ENCODE results near the gene ZNF385A. TPM values are rescaled to one million over a fixed set of nuclear protein-coding genes. Genes with fewer than 3 reads are reported as not detected.

The ZNF385A gene
- total and polyA plus RNA-seq, 2 of the 4 experiments (the other 2 are of a cell fraction) = 0.36 to 2.5 TPM

DNA sequence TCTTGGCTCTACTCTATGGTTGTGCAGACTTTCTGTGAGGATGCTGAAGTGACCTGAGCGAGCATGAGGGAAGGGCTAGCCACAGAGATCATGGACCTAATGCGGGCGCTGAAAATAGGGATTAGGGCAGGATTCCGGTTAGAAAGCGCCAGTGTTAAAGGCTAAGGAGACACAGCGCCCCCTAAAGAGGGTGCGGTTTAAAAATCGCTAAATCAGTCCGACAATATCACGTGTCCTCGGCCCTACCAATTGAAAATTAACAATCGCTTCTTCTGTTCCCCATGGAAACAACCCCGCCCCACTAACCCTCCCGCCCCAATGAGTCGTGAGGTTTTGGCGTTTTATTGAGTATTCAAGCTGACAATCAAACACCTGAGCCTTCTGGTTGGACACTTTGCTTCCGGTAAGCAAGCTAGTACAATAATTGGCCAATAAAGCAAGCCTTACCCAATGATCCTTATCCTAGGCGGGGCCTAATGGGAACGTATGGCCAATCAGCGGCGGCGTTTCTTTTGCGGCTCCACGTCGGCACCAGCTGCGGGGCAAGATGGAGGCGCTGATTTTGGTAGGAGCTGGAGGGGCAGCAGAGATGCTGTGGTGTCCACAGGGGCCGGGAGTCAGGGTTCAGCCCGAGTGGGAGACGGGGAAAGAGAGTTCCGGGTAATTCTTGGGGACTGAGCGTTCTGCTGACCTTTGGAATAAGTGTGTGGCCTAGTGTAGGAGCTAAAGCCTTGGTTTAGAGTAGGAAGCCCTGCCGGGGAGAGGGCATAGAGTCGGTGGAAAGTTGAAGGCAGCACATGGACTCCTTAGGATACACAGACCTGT is 59.7 kb downstream of the ZNF385A start, which contains the start of gene COPZ1 (continued):
- TF ChIP-seq, protein P1, sequence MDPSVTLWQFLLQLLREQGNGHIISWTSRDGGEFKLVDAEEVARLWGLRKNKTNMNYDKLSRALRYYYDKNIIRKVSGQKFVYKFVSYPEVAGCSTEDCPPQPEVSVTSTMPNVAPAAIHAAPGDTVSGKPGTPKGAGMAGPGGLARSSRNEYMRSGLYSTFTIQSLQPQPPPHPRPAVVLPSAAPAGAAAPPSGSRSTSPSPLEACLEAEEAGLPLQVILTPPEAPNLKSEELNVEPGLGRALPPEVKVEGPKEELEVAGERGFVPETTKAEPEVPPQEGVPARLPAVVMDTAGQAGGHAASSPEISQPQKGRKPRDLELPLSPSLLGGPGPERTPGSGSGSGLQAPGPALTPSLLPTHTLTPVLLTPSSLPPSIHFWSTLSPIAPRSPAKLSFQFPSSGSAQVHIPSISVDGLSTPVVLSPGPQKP (IDR thresholded peaks at IDR 0.05; ENCODE audit: borderline replicate concordance, low read depth, low read length) = no peak
- no peak for TF ChIP-seq NFE2L2 (IDR thresholded peaks at IDR 0.05; ENCODE audit: low read depth, low read length)
- TF ChIP-seq MAFK (IDR thresholded peaks at IDR 0.05; ENCODE audit: low read depth, low read length) = no peak

DNA sequence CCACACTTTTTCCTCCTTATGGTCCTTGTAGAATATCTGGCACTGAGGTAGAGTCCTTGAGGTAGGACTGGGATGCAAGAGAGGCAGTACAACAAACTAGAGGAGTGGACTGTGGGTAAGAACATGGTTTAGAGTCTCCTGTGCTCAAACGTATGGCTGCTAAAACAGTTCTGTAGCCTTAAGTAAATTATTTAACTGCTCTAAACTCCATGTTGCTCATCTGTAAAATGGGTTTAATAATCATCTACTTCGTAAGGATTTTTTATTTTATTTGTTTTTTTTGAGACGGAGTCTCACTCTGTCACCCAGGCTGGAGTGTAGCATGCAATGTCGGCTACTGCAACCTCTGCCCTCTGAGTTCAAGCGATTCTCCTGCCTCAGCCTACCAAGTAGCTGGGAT is 63.2 kb downstream of the ZNF385A start:
- H2BK20ac ChIP-seq (ENCODE audit: low read depth, low read length) = no peak overlapping the region
- no peak overlapping the region for H3K56ac ChIP-seq (ENCODE audit: extremely low read depth, insufficient read depth, low read length)
- no peaks in the 10 kb centered on the region for H4K20me1 ChIP-seq (ENCODE audit: insufficient read depth, low read length)
- H3K4me2 ChIP-seq (ENCODE audit: low read depth, low read length) = no peak overlapping the region
- peaks cover 2% of the 10 kb centered on the region; the same call in 1 of the 2 replicates for H3K27me3 ChIP-seq (ENCODE audit: control insufficient read depth, insufficient read depth, low read length)
- H2AK5ac ChIP-seq (ENCODE audit: low read depth, low read length) = no peak overlapping the region
- 40% methylated on average over 1 of the region's 5 CpGs; no CpG with 5 or more reads in 1 of the 2 experiments for WGBS, 2 experiments (ENCODE audit: extremely low coverage in 2 of 2, insufficient read length in 1 of 2)
- in situ Hi-C loops (cut with MboI; ENCODE audit: low sequenced_read_pairs) (no loop called here), intact Hi-C loops (cut with micrococcal nuclease) (no loop called here), dilution Hi-C loops (cut with HindIII; ENCODE audit: low sequenced_read_pairs, unreplicated experiment) (no loop called here)
- 0 out of 2 replicates have a peak, but pooled peaks cover 3% of the 10 kb centered on the region for H3K9me1 ChIP-seq (ENCODE audit: insufficient read depth, low read length)
- H2AK9ac ChIP-seq (replicated peaks; ENCODE audit: low read depth, low read length, poor library complexity) = no peak overlapping the region
- peaks cover 3 to 10% of the 10 kb centered on the region in 2 experiments; a peak in 2 of 4 replicates for H3K79me1 ChIP-seq (ENCODE audit: low read depth in 1 of 2, low read length in 2 of 2)
- H4K91ac ChIP-seq (ENCODE audit: insufficient read depth, low read depth, low read length) = no peak overlapping the region
- BruUV-seq (replicated peaks) = no TSS peak
- H3K14ac ChIP-seq (replicated peaks; ENCODE audit: low read depth, low read length) = no peak overlapping the region
- no peak overlapping the region for H2BK5ac ChIP-seq (ENCODE audit: low read depth, low read length, poor library complexity, severe bottlenecking)
- DNase-seq (no peak), ATAC-seq (ENCODE audit: low read depth) (no peak)
- no peak overlapping the region for H3K4me3 ChIP-seq (ENCODE audit: insufficient read depth, low read depth, low read length)
- no peak overlapping the region for H4K8ac ChIP-seq (ENCODE audit: low read depth in 2 of 2, low read length in 2 of 2)
- CTCF ChIA-PET = interaction anchor here (0.6 to 1.5 kb wide), 3 partner anchors 15 to 317 kb away, joined by 3 to 4 read pairs (median 4); no protein-coding TSS in a partner anchor
- H3K4me1 ChIP-seq (ENCODE audit: control insufficient read depth, insufficient read depth, low read length) = no peaks in the 10 kb centered on the region
- POLR2A ChIA-PET (ENCODE audit: unreplicated experiment) = no interaction called here
- H3K9me3 ChIP-seq (ENCODE audit: control insufficient read depth, insufficient read depth, low read length) = no peaks in the 10 kb centered on the region
- H2AFZ ChIP-seq (replicated peaks; ENCODE audit: low read length, poor library complexity) = no peak overlapping the region
- no peaks in the 10 kb centered on the region for H3K36me3 ChIP-seq (ENCODE audit: control insufficient read depth, insufficient read depth, low read length)
- H3K9ac ChIP-seq (ENCODE audit: low read depth, low read length) = no peak overlapping the region
- H2BK15ac ChIP-seq (ENCODE audit: low read depth, low read length) = no peak overlapping the region
- H4K5ac ChIP-seq (ENCODE audit: low read depth, low read length) = no peak overlapping the region
- H3K18ac ChIP-seq (ENCODE audit: low read depth, low read length) = no peak overlapping the region
- H2BK120ac ChIP-seq (ENCODE audit: low read depth, low read length) = no peak overlapping the region
- no peak overlapping the region for H3K27ac ChIP-seq (ENCODE audit: insufficient read depth, low read length)
- no peak overlapping the region for H3K23ac ChIP-seq (ENCODE audit: low read depth, low read length)
- no peak overlapping the region for H3K4ac ChIP-seq (ENCODE audit: low read depth, low read length)
- TF ChIP-seq CHD1 (IDR thresholded peaks at IDR 0.05; ENCODE audit: low read depth, low read length) (no peak), RFX5 (IDR thresholded peaks at IDR 0.05; ENCODE audit: low read depth, low read length) (no peak), FOS (IDR thresholded peaks at IDR 0.05; ENCODE audit: low read depth, low read length) (no peak), CTCF (conservative IDR thresholded peaks at IDR 0.05; ENCODE audit: low read depth, low read length) (no peak), USF2 (IDR thresholded peaks at IDR 0.05; ENCODE audit: low read depth, low read length) (no peak), CEBPB (IDR thresholded peaks at IDR 0.05; ENCODE audit: low read depth, low read length) (no peak), BHLHE40 (IDR thresholded peaks at IDR 0.05; ENCODE audit: low read depth, low read length) (no peak), RAD21 (IDR thresholded peaks at IDR 0.05; ENCODE audit: low read length) (no peak)
